IMR-90 (cell line): ENCODE data around the gene KRT8. TPM values are rescaled to one million over a fixed set of nuclear protein-coding genes. Genes with fewer than 3 reads are reported as not detected.

Experiments used
- ATAC-seq: fragments of 200-7000 bp; cut with Tn5 transposase; 2 replicates; pipeline ENCODE4 v1.9.1; 2020; ENCODE audit warnings: low read depth, mild to moderate bottlenecking, moderate library complexity
- BruUV-seq: library from RNA; stranded (reverse); fragments of 400-500 nt; replicated peaks from 2 replicates; lab custom pipeline; 2021; lab: Mats Ljungman, UMichigan
- CTCF ChIA-PET: fragments of 300-600 bp; formaldehyde crosslinking; extraction: SDS; loops from one replicate; lab custom pipeline; 2021; ENCODE audit warnings: antibody characterized with exemption; lab: Yijun Ruan, JAX
- POLR2A ChIA-PET: fragments of 300-600 bp; sonication (Branson Sonifier 250); formaldehyde crosslinking; loops from one replicate; lab custom pipeline; 2022; ENCODE audit warnings: antibody characterized with exemption; ENCODE audit not compliant: unreplicated experiment; lab: Charles Lee
- DNase-seq: peaks from one replicate; pipeline ENCODE4 v3.0.0; 2013
- H2AFZ ChIP-seq: replicated peaks from 2 replicates; pipeline ENCODE3; 2013; ENCODE audit warnings: low read length, mild to moderate bottlenecking; ENCODE audit not compliant: poor library complexity
- H2AK5ac ChIP-seq: 2 replicates; pipeline ENCODE4 v1.6.1; 2013; ENCODE audit warnings: low read depth, low read length, inconsistent platforms
- H2AK9ac ChIP-seq: replicated peaks from 2 replicates; pipeline ENCODE3; 2013; ENCODE audit warnings: mild to moderate bottlenecking, low read depth, low read length, moderate library complexity; ENCODE audit not compliant: poor library complexity
- H2BK120ac ChIP-seq: 2 replicates; pipeline ENCODE4 v1.6.1; 2013; ENCODE audit warnings: low read depth, low read length, inconsistent platforms
- H2BK15ac ChIP-seq: 3 replicates; pipeline ENCODE4 v1.6.1; 2013; ENCODE audit warnings: low read depth, low read length, inconsistent platforms
- H2BK20ac ChIP-seq: 2 replicates; pipeline ENCODE4 v1.6.1; 2013; ENCODE audit warnings: low read depth, mild to moderate bottlenecking, inconsistent platforms, low read length, moderate library complexity
- H2BK5ac ChIP-seq: 2 replicates; pipeline ENCODE4 v1.6.1; 2013; ENCODE audit warnings: mild to moderate bottlenecking, low read depth, low read length, inconsistent platforms; ENCODE audit not compliant: poor library complexity, severe bottlenecking
- H3K14ac ChIP-seq: replicated peaks from 2 replicates; pipeline ENCODE4 v1.6.1; 2013; ENCODE audit warnings: low read depth, low read length, inconsistent platforms
- H3K18ac ChIP-seq: 2 replicates; pipeline ENCODE4 v1.6.1; 2013; ENCODE audit warnings: low read depth, low read length, control low read depth
- H3K23ac ChIP-seq: 2 replicates; pipeline ENCODE4 v1.6.1; 2013; ENCODE audit warnings: low read depth, low read length, inconsistent platforms
- H3K27ac ChIP-seq: 2 replicates; pipeline ENCODE4 v1.5.1; 2013; ENCODE audit warnings: mild to moderate bottlenecking, control low read depth, low read length; ENCODE audit not compliant: insufficient read depth
- H3K27me3 ChIP-seq: 2 replicates; pipeline ENCODE4 v1.6.1; 2013; ENCODE audit warnings: low read length; ENCODE audit not compliant: control insufficient read depth, insufficient read depth
- H3K36me3 ChIP-seq: 2 replicates; pipeline ENCODE4 v1.6.1; 2013; ENCODE audit warnings: low read length, mixed read lengths; ENCODE audit not compliant: control insufficient read depth, insufficient read depth
- H3K4ac ChIP-seq: 2 replicates; pipeline ENCODE4 v1.6.1; 2013; ENCODE audit warnings: low read depth, low read length, inconsistent platforms
- H3K4me1 ChIP-seq: 2 replicates; pipeline ENCODE4 v1.6.1; 2013; ENCODE audit warnings: low read length, mixed read lengths; ENCODE audit not compliant: control insufficient read depth, insufficient read depth
- H3K4me2 ChIP-seq: 2 replicates; pipeline ENCODE4 v1.6.1; 2013; ENCODE audit warnings: low read depth, mild to moderate bottlenecking, control low read depth, low read length, moderate library complexity
- H3K4me3 ChIP-seq: 2 replicates; pipeline ENCODE4 v1.5.1; 2013; ENCODE audit warnings: low read depth, mild to moderate bottlenecking, control low read depth, low read length, moderate library complexity; ENCODE audit not compliant: insufficient read depth
- H3K56ac ChIP-seq: 2 replicates; pipeline ENCODE4 v1.6.1; 2013; ENCODE audit warnings: low read length, inconsistent platforms; ENCODE audit not compliant: insufficient read depth; ENCODE audit errors: extremely low read depth
- H3K79me1 ChIP-seq, 2 experiments: 2 replicates each; pipeline ENCODE4 v1.6.1; 2013; ENCODE audit warnings: low read length in 2 of 2, inconsistent platforms in 1 of 2, low read depth in 1 of 2
- H3K9ac ChIP-seq: 2 replicates; pipeline ENCODE4 v1.6.1; 2013; ENCODE audit warnings: low read depth, low read length, control low read depth
- H3K9me1 ChIP-seq: 2 replicates; pipeline ENCODE4 v1.6.1; 2013; ENCODE audit warnings: low read length, inconsistent platforms; ENCODE audit not compliant: insufficient read depth
- H3K9me3 ChIP-seq: 2 replicates; pipeline ENCODE4 v1.6.1; 2013; ENCODE audit warnings: low read length; ENCODE audit not compliant: control insufficient read depth, insufficient read depth
- H4K20me1 ChIP-seq: 2 replicates; pipeline ENCODE4 v1.6.1; 2013; ENCODE audit warnings: low read length, inconsistent platforms; ENCODE audit not compliant: insufficient read depth
- H4K5ac ChIP-seq: 2 replicates; pipeline ENCODE4 v1.6.1; 2013; ENCODE audit warnings: mild to moderate bottlenecking, low read depth, low read length, control low read depth
- H4K8ac ChIP-seq, 2 experiments: 2 replicates each; pipeline ENCODE4 v1.6.1; 2013; ENCODE audit warnings: low read depth in 2 of 2, low read length in 2 of 2, control low read depth in 1 of 2, inconsistent platforms in 1 of 2
- H4K91ac ChIP-seq: 2 replicates; pipeline ENCODE4 v1.6.1; 2013; ENCODE audit warnings: low read depth, low read length, inconsistent platforms; ENCODE audit not compliant: insufficient read depth
- CEBPB ChIP-seq: IDR thresholded peaks from 2 replicates; pipeline ENCODE4 v1.6.1; 2012; ENCODE audit warnings: low read depth, low read length, improper control_type of control experiment
- FOS ChIP-seq: fragments of 150-350 bp; IDR thresholded peaks from 2 replicates; pipeline ENCODE4 v1.6.1; 2016; ENCODE audit warnings: low read depth, low read length
- NFE2L2 ChIP-seq: fragments of 150-350 bp; IDR thresholded peaks from 2 replicates; pipeline ENCODE4 v1.6.1; 2016; ENCODE audit warnings: low read depth, mild to moderate bottlenecking, low read length
- POLR2A ChIP-seq: IDR thresholded peaks from 2 replicates; pipeline ENCODE4 v1.6.1; 2012; ENCODE audit warnings: mild to moderate bottlenecking, low read depth, low read length
- RFX5 ChIP-seq: IDR thresholded peaks from 2 replicates; pipeline ENCODE4 v1.8.0; 2012; ENCODE audit warnings: low read depth, mild to moderate bottlenecking, low read length, moderate library complexity
- WGBS, 2 experiments: methylation state at CpG; one replicate each; pipeline versions ENCODE4 v1.1.5 to v1.1.7; 2013; ENCODE audit warnings: missing lambda C conversion rate in 2 of 2; ENCODE audit not compliant: insufficient read length in 1 of 2; ENCODE audit errors: extremely low coverage in 2 of 2; 5-methylcytosine and 5-hydroxymethylcytosine counted together
- dilution Hi-C: fragments of 300-500 bp; cut with HindIII; formaldehyde crosslinking; loops from one replicate; pipeline ENCODE4 v1.14.3; 2018; ENCODE audit warnings: low sequenced_read_pairs; ENCODE audit not compliant: unreplicated experiment
- in situ Hi-C: fragments of 300-500 bp; cut with MboI; formaldehyde crosslinking; loops from 3 replicates; pipeline ENCODE4 v1.14.3; 2019; ENCODE audit warnings: low sequenced_read_pairs, inconsistent platforms, mixed read lengths
- intact Hi-C: fragments of 100-400 bp; cut with micrococcal nuclease; formaldehyde crosslinking; loops from 2 replicates; pipeline ENCODE4 v1.10.0; 2022
- polyA plus RNA-seq, 3 experiments: library from polyadenylated mRNA; depleted of rRNA; stranded (reverse); fragments of >200 nt; gene quantifications; 2 replicates each; pipeline ENCODE4 v1.2.3, GENCODE V29; 2012; ENCODE audit warnings: low replicate concordance in 1 of 3
- total RNA-seq: library from RNA; depleted of rRNA; stranded (reverse); fragments of >200 nt; gene quantifications from 2 replicates; pipeline ENCODE4 v1.2.3, GENCODE V29; 2012
- TF ChIP-seq, protein P1 (sequence below): fragments of 150-350 bp; IDR thresholded peaks from 2 replicates; pipeline ENCODE4 v1.6.1; 2017; ENCODE audit warnings: mild to moderate bottlenecking, antibody characterized with exemption, low read length, low read depth

KRT8 gene
- total and polyA plus RNA-seq, 2 of the 4 experiments (the other 2 are of a cell fraction), result 10.9 to 39.3 TPM

DNA sequence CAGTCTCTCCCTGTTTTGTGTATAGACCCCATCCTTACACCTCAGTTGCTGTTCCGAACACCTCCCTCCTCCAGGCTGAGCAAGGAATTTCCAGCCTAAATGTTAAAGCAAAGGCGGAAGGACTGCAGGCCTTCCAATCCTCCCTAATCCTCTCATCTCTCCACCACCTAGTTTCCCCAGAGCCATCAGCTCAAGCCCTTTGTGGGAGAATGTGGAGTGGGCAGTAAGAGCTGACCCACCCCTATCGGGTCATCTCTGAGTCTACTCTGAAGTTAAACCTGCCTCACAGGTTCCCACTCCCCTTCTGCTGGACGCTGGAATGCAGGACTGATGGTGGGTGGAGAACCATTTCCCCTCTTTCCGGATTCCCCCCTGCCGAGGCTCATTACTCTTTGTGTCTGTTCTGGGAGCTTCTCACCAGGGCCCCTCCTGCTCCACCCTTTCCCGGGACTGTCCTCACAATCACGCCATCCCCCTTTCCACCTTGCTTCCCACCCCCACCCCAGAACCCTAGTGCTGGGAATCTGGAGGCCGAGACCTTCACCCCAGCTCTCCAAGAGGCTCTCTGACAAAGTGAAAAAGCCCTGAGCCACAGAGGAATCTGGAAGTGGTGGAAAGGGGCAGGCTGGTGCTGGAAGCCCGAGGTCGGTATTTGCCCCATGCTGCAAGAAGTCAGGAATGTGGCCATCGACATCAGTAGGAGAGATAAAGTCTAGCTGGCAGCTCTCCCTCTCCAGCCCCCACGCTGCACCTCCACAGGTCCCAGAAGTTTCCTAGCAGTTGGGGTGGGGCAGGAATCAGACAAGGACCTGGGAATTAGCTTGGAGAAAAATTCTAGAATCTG is 40.7 kb upstream of the KRT8 start:
- BruUV-seq, result no TSS peak
- Histone ChIP-seq H2AK5ac (peak overlapping the region; percentile 20), H3K9ac (peak overlapping the region; percentile 4; the same call in 1 of the 2 replicates), H3K79me1 (peaks cover 13 to 47% of the 10 kb centered on the region in 2 experiments; a peak in 3 of 4 replicates), H3K14ac (peak overlapping the region; percentile 34), H2AK9ac (peak overlapping the region; percentile 74), H3K56ac (no peak overlapping the region; the same call in 1 of the 2 replicates), H2BK120ac (peak overlapping the region; percentile 63), H4K5ac (peak overlapping the region; percentile 75), H3K4ac (peak overlapping the region; percentile 79), H3K27me3 (no peaks in the 10 kb centered on the region), H4K8ac (peak overlapping the region; percentile 59 to 78; a peak in 3 of 4 replicates), H2AFZ (peak overlapping the region; percentile 6), H3K27ac (peak overlapping the region; percentile 73), H2BK20ac (peak overlapping the region; percentile 57), H3K18ac (peak overlapping the region; percentile 81), H3K4me3 (no peak overlapping the region), H4K20me1 (no peaks in the 10 kb centered on the region), H3K4me2 (peak overlapping the region; percentile 41), H3K36me3 (no peaks in the 10 kb centered on the region), H3K23ac (peak overlapping the region; percentile 53), H3K9me1 (peaks cover 7% of the 10 kb centered on the region; the same call in 1 of the 2 replicates), H2BK5ac (peak overlapping the region; percentile 25), H3K9me3 (no peaks in the 10 kb centered on the region), H4K91ac (peak overlapping the region; percentile 64), H3K4me1 (peaks cover 20% of the 10 kb centered on the region), H2BK15ac (peak overlapping the region; percentile 70; the same call in 2 of the 3 replicates)
- no CpG with 5 or more reads among the region's 13 CpGs for WGBS, 2 experiments
- in situ Hi-C loops, result no loop called here
- ChIA-PET CTCF (interaction anchor here (0.6 kb wide), 1 partner anchor 1413 kb away, joined by 3 read pairs; no protein-coding TSS in a partner anchor), POLR2A (no interaction called here)
- DNase-seq (peak; percentile 62), ATAC-seq (peak; percentile 61)
- intact Hi-C loops, result no loop called here
- dilution Hi-C loops, result no loop called here
- TF ChIP-seq FOS, result no peak
- TF ChIP-seq, protein P1, sequence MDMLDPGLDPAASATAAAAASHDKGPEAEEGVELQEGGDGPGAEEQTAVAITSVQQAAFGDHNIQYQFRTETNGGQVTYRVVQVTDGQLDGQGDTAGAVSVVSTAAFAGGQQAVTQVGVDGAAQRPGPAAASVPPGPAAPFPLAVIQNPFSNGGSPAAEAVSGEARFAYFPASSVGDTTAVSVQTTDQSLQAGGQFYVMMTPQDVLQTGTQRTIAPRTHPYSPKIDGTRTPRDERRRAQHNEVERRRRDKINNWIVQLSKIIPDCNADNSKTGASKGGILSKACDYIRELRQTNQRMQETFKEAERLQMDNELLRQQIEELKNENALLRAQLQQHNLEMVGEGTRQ, result no peak
- TF ChIP-seq POLR2A, result 0 out of 2 replicates have a peak, but pooled peaks have one; percentile 29
- TF ChIP-seq CEBPB, result peak; percentile 58
- no peak for TF ChIP-seq NFE2L2
- no peak for TF ChIP-seq RFX5
